ENCODE data around the gene LSAMP.

The LSAMP gene

GRCh38 chr3:116165135-116165534 lies 280.2 kb downstream of the LSAMP start:
- DNase-seq (ENCODE audit: low read depth in 2 of 2), result no peak

- DNase-seq (ENCODE audit: low read depth in 2 of 2), result no peak
Observed at GRCh38 chr3:116164039-116164438, 281.2 kb downstream of the LSAMP start.

GRCh38 chr3:116161575-116162525 lies 283.4 kb downstream of the LSAMP start:
- no peak for DNase-seq (ENCODE audit: low read depth in 2 of 2)

- DNase-seq (ENCODE audit: low read depth in 2 of 2), result no peak
Observed at GRCh38 chr3:116160594-116160993, 284.7 kb downstream of the LSAMP start.

GRCh38 chr3:116155841-116156240 lies 289.4 kb downstream of the LSAMP start:
- no peak for DNase-seq (ENCODE audit: low read depth in 2 of 2)

- no peak for DNase-seq (ENCODE audit: low read depth in 2 of 2)
Observed at GRCh38 chr3:116154389-116154788, 290.9 kb downstream of the LSAMP start.

- DNase-seq (ENCODE audit: low read depth in 2 of 2), result no peak
Observed at GRCh38 chr3:116153174-116153573, 292.1 kb downstream of the LSAMP start.

- no peak for DNase-seq (ENCODE audit: low read depth in 2 of 2)
Observed at GRCh38 chr3:116150655-116151167, 294.6 kb downstream of the LSAMP start.

- DNase-seq (ENCODE audit: low read depth in 2 of 2), result no peak
Observed at GRCh38 chr3:116148881-116149851, 296.1 kb downstream of the LSAMP start.

GRCh38 chr3:116145613-116146012 lies 299.7 kb downstream of the LSAMP start:
- no peak for DNase-seq (ENCODE audit: low read depth in 2 of 2)

- no peak for DNase-seq (ENCODE audit: low read depth in 2 of 2)
Observed at GRCh38 chr3:116141724-116142123, 303.6 kb downstream of the LSAMP start.

- DNase-seq (ENCODE audit: low read depth in 2 of 2), result no peak
Observed at GRCh38 chr3:116140100-116140689, 305.1 kb downstream of the LSAMP start.

GRCh38 chr3:116139641-116140040 lies 305.6 kb downstream of the LSAMP start:
- DNase-seq (ENCODE audit: low read depth in 2 of 2), result no peak

- peak; percentile 18 to 33 for DNase-seq (ENCODE audit: low read depth in 2 of 2)
Observed at GRCh38 chr3:116135457-116136085, 309.7 kb downstream of the LSAMP start.

GRCh38 chr3:116129187-116129946 lies 315.9 kb downstream of the LSAMP start:
- DNase-seq (ENCODE audit: low read depth in 2 of 2), result no peak

GRCh38 chr3:116127464-116127863 lies 317.8 kb downstream of the LSAMP start:
- no peak for DNase-seq (ENCODE audit: low read depth in 2 of 2)

- DNase-seq (ENCODE audit: low read depth in 2 of 2), result no peak
Observed at GRCh38 chr3:116124166-116124565, 321.1 kb downstream of the LSAMP start.

- DNase-seq (ENCODE audit: low read depth in 2 of 2), result no peak
Observed at GRCh38 chr3:116118475-116119169, 326.7 kb downstream of the LSAMP start.

GRCh38 chr3:116114586-116114985 lies 330.7 kb downstream of the LSAMP start:
- no peak for DNase-seq (ENCODE audit: low read depth in 2 of 2)

GRCh38 chr3:116112696-116113095 lies 332.6 kb downstream of the LSAMP start:
- peak; percentile 43 to 44 for DNase-seq (ENCODE audit: low read depth in 2 of 2)
